NOMO-1 treated with dmso at 0.1 percent for 144 hours (cell line): Measurements from ENCODE around the gene PRICKLE4.
"Not testable (repeated sequence)": the region's sequence is repeated elsewhere in the genome, so short reads cannot be mapped to it uniquely, and the experiment has no call there.

Experiments used
- DNase-seq: peaks from one replicate; lab custom pipeline; 2025; ENCODE audit not compliant: unreplicated experiment; lab: John Stamatoyannopoulos, UW

PRICKLE4 gene

GRCh38 chr6:41744236-41744787 is 36.3 kb upstream of the PRICKLE4 start:
- DNase-seq, result no peak

- no peak for DNase-seq
Observed at GRCh38 chr6:41746107-41746506, 34.5 kb upstream of the PRICKLE4 start.

- DNase-seq, result no peak
Observed at GRCh38 chr6:41747256-41748101, 33.1 kb upstream of the PRICKLE4 start, which contains the start of gene PGC. PGC (minus strand) TSS chr6:41747397; CDS start chr6:41747334, 63 bp downstream.

- DNase-seq, result no peak
Observed at GRCh38 chr6:41748102-41748477, 32.5 kb upstream of the PRICKLE4 start.

- no peak for DNase-seq
Observed at GRCh38 chr6:41748542-41748941, 32.0 kb upstream of the PRICKLE4 start.

- DNase-seq, result no peak
Observed at GRCh38 chr6:41750374-41750773, 30.2 kb upstream of the PRICKLE4 start.

- DNase-seq, result no peak
Observed at GRCh38 chr6:41755895-41756294, 24.7 kb upstream of the PRICKLE4 start.

- DNase-seq, result no peak
Observed at GRCh38 chr6:41756354-41756753, 24.2 kb upstream of the PRICKLE4 start.

GRCh38 chr6:41757271-41757670 is 23.3 kb upstream of the PRICKLE4 start:
- no peak for DNase-seq

GRCh38 chr6:41757931-41758640 is 22.5 kb upstream of the PRICKLE4 start:
- no peak for DNase-seq

GRCh38 chr6:41758641-41759035 is 21.9 kb upstream of the PRICKLE4 start:
- DNase-seq, result no peak

GRCh38 chr6:41759106-41759904 is 21.3 kb upstream of the PRICKLE4 start:
- DNase-seq, result no peak

- DNase-seq, result no peak
Observed at GRCh38 chr6:41759905-41760579, 20.5 kb upstream of the PRICKLE4 start.

GRCh38 chr6:41763470-41763869 is 17.1 kb upstream of the PRICKLE4 start:
- DNase-seq, result no peak

GRCh38 chr6:41766043-41766664 is 14.4 kb upstream of the PRICKLE4 start:
- DNase-seq, result not testable (repeated sequence)

GRCh38 chr6:41767112-41767833 is 13.3 kb upstream of the PRICKLE4 start:
- DNase-seq, result no peak

GRCh38 chr6:41768545-41769308 is 11.9 kb upstream of the PRICKLE4 start:
- no peak for DNase-seq

- no peak for DNase-seq
Observed at GRCh38 chr6:41769376-41769775, 11.2 kb upstream of the PRICKLE4 start.
